ENCODE measurements around the gene EEF1A1. TPM values are rescaled to one million over a fixed set of nuclear protein-coding genes. Genes with fewer than 3 reads are reported as not detected.

Gene EEF1A1
- total and polyA plus RNA-seq, 2 experiments from 2014 or later, result 3,887 to 14,561 TPM

- Histone ChIP-seq H3K9ac (no peak overlapping the region), H3K9me3 (ENCODE audit: low read depth) (no peaks in the 10 kb centered on the region), H3K27me3 (replicated peaks; ENCODE audit: insufficient read depth) (no peaks in the 10 kb centered on the region), H3K9me2 (ENCODE audit: insufficient read depth) (no peaks in the 10 kb centered on the region), H3K4me3 (no peak overlapping the region), H2AFZ (no peak overlapping the region), H3K4me1 (ENCODE audit: insufficient read depth) (no peaks in the 10 kb centered on the region), H3F3A (ENCODE audit: insufficient read depth) (peaks cover 40% of the 10 kb centered on the region; the same call in 1 of the 2 replicates), H3K36me3 (ENCODE audit: low read depth) (peaks cover 27% of the 10 kb centered on the region), H4K20me1 (ENCODE audit: insufficient read depth) (no peaks in the 10 kb centered on the region), H3K79me2 (ENCODE audit: insufficient read depth) (no peaks in the 10 kb centered on the region), H3K4me2 (ENCODE audit: unreplicated experiment) (no peak overlapping the region), H3K27ac (no peak overlapping the region)
- DNase-seq, result no peak
- in situ Hi-C loops (cut with MboI), result loop anchor here (25.0 kb wide), 1 partner anchor 107 kb away; no protein-coding TSS in a partner anchor
- TF ChIP-seq EZH2 (IDR thresholded peaks at IDR 0.05; ENCODE audit: insufficient read depth, poor library complexity, severe bottlenecking) (no peak), EZH2phosphoT487 (IDR thresholded peaks at IDR 0.05; ENCODE audit: insufficient read depth, low read depth) (no peak)
These were observed 15.7 kb downstream of the EEF1A1 start for GRCh38 chr6:73505142-73505541.

GRCh38 chr6:73504160-73504559 lies 16.7 kb downstream of the EEF1A1 start:
- 53 to 59% methylated on average over 2 of the region's 2 CpGs for WGBS, 2 experiments (ENCODE audit: low coverage in 1 of 2, low lambda C conversion rate in 2 of 2, missing lambda C conversion rate in 2 of 2)
- Histone ChIP-seq H2AFZ (no peak overlapping the region), H3K4me2 (ENCODE audit: unreplicated experiment) (no peak overlapping the region), H3K9me2 (ENCODE audit: insufficient read depth) (no peaks in the 10 kb centered on the region), H3K4me3 (no peak overlapping the region), H4K20me1 (ENCODE audit: insufficient read depth) (no peaks in the 10 kb centered on the region), H3K27ac (no peak overlapping the region), H3K9ac (no peak overlapping the region), H3K79me2 (ENCODE audit: insufficient read depth) (no peaks in the 10 kb centered on the region), H3K27me3 (replicated peaks; ENCODE audit: insufficient read depth) (no peaks in the 10 kb centered on the region), H3K9me3 (ENCODE audit: low read depth) (no peaks in the 10 kb centered on the region), H3F3A (ENCODE audit: insufficient read depth) (peaks cover 31% of the 10 kb centered on the region; the same call in 1 of the 2 replicates), H3K4me1 (ENCODE audit: insufficient read depth) (no peaks in the 10 kb centered on the region), H3K36me3 (ENCODE audit: low read depth) (peaks cover 29% of the 10 kb centered on the region)
- in situ Hi-C loops (cut with MboI), result loop anchor here (25.0 kb wide), 1 partner anchor 108 kb away; no protein-coding TSS in a partner anchor
- no peak for DNase-seq
- TF ChIP-seq EZH2phosphoT487 (IDR thresholded peaks at IDR 0.05; ENCODE audit: insufficient read depth, low read depth) (no peak), EZH2 (IDR thresholded peaks at IDR 0.05; ENCODE audit: insufficient read depth, poor library complexity, severe bottlenecking) (no peak)

- Histone ChIP-seq H3F3A (ENCODE audit: insufficient read depth) (peaks cover 22% of the 10 kb centered on the region; the same call in 1 of the 2 replicates), H2AFZ (no peak overlapping the region), H3K36me3 (ENCODE audit: low read depth) (peaks cover 36% of the 10 kb centered on the region), H3K4me2 (ENCODE audit: unreplicated experiment) (no peak overlapping the region), H3K27ac (no peak overlapping the region), H3K27me3 (replicated peaks; ENCODE audit: insufficient read depth) (no peaks in the 10 kb centered on the region), H3K9me3 (ENCODE audit: low read depth) (no peaks in the 10 kb centered on the region), H3K9ac (no peak overlapping the region), H3K9me2 (ENCODE audit: insufficient read depth) (no peaks in the 10 kb centered on the region), H3K4me1 (ENCODE audit: insufficient read depth) (no peaks in the 10 kb centered on the region), H4K20me1 (ENCODE audit: insufficient read depth) (no peaks in the 10 kb centered on the region), H3K79me2 (ENCODE audit: insufficient read depth) (no peaks in the 10 kb centered on the region), H3K4me3 (no peak overlapping the region)
- DNase-seq, result no peak
- no peak for TF ChIP-seq EZH2phosphoT487 (IDR thresholded peaks at IDR 0.05; ENCODE audit: insufficient read depth, low read depth)
- no peak for TF ChIP-seq EZH2 (IDR thresholded peaks at IDR 0.05; ENCODE audit: insufficient read depth, poor library complexity, severe bottlenecking)
- in situ Hi-C loops (cut with MboI), result loop anchor here (25.0 kb wide), 1 partner anchor 109 kb away; no protein-coding TSS in a partner anchor
- WGBS, 2 experiments (ENCODE audit: low coverage in 1 of 2, low lambda C conversion rate in 2 of 2, missing lambda C conversion rate in 2 of 2), result 73 to 75% methylated on average over 2 of the region's 2 CpGs
These were observed 17.6 kb downstream of the EEF1A1 start for GRCh38 chr6:73503027-73503772.

- H3K36me3 ChIP-seq (ENCODE audit: low read depth), result peaks cover 56% of the 10 kb centered on the region
- no peaks in the 10 kb centered on the region for H3K9me3 ChIP-seq (ENCODE audit: low read depth)
- no peaks in the 10 kb centered on the region for H4K20me1 ChIP-seq (ENCODE audit: insufficient read depth)
- no peaks in the 10 kb centered on the region for H3K4me1 ChIP-seq (ENCODE audit: insufficient read depth)
- H3F3A ChIP-seq (ENCODE audit: insufficient read depth), result peaks cover 12% of the 10 kb centered on the region; the same call in 1 of the 2 replicates
- no peak for DNase-seq
- WGBS, 2 experiments (ENCODE audit: low coverage in 1 of 2, low lambda C conversion rate in 2 of 2, missing lambda C conversion rate in 2 of 2), result 95 to 96% methylated on average over 3 of the region's 3 CpGs
- no peak overlapping the region for H3K27ac ChIP-seq
- no peaks in the 10 kb centered on the region for H3K79me2 ChIP-seq (ENCODE audit: insufficient read depth)
- in situ Hi-C loops (cut with MboI), result no loop called here
- H3K9me2 ChIP-seq (ENCODE audit: insufficient read depth), result no peaks in the 10 kb centered on the region
- no peak overlapping the region for H2AFZ ChIP-seq
- no peak overlapping the region for H3K9ac ChIP-seq
- TF ChIP-seq EZH2phosphoT487 (IDR thresholded peaks at IDR 0.05; ENCODE audit: insufficient read depth, low read depth), result no peak
- TF ChIP-seq EZH2 (IDR thresholded peaks at IDR 0.05; ENCODE audit: insufficient read depth, poor library complexity, severe bottlenecking), result no peak
- H3K27me3 ChIP-seq (replicated peaks; ENCODE audit: insufficient read depth), result no peaks in the 10 kb centered on the region
- no peak overlapping the region for H3K4me3 ChIP-seq
- H3K4me2 ChIP-seq (ENCODE audit: unreplicated experiment), result no peak overlapping the region
These were observed 22.9 kb downstream of the EEF1A1 start for GRCh38 chr6:73497915-73498314.
